HG03378 (cell line): ENCODE results near the gene RAB3GAP2.
A peak's percentile ranks its signal among the peaks of the same experiment; 100 is the strongest.
"Not testable (repeated sequence)": the region's sequence is repeated elsewhere in the genome, so short reads cannot be mapped to it uniquely, and the experiment has no call there.

ENCODE experiments used
- ATAC-seq: cut with Tn5 transposase; IDR thresholded peaks from one replicate; pipeline ENCODE4 v1.9.1; 2021; ENCODE audit warnings: mild to moderate bottlenecking, moderate library complexity; ENCODE audit not compliant: unreplicated experiment

The RAB3GAP2 gene

GRCh38 chr1:220272047-220272840 is at the start of gene RAB3GAP2:
Gene RAB3GAP2 (minus strand): TSS chr1:220272453. CDS start chr1:220272337, 116 bp downstream.
- peak; percentile 93 for ATAC-seq

- ATAC-seq = no peak
These were observed 49.5 kb upstream of the RAB3GAP2 start for GRCh38 chr1:220321758-220322157.

- ATAC-seq = no peak
These were observed 48.5 kb upstream of the RAB3GAP2 start for GRCh38 chr1:220320709-220321108.

- ATAC-seq = no peak
These were observed 46.4 kb upstream of the RAB3GAP2 start for GRCh38 chr1:220318673-220319072.

- no peak for ATAC-seq
These were observed 44.9 kb upstream of the RAB3GAP2 start for GRCh38 chr1:220317161-220317560.

- ATAC-seq = no peak
These were observed 44.1 kb upstream of the RAB3GAP2 start for GRCh38 chr1:220316305-220316704.

GRCh38 chr1:220315070-220315839 is 43.0 kb upstream of the RAB3GAP2 start:
- no peak for ATAC-seq

- no peak for ATAC-seq
These were observed 41.3 kb upstream of the RAB3GAP2 start for GRCh38 chr1:220313576-220313975.

GRCh38 chr1:220310147-220310546 is 37.9 kb upstream of the RAB3GAP2 start:
- ATAC-seq = not testable (repeated sequence)

- ATAC-seq = no peak
These were observed 35.4 kb upstream of the RAB3GAP2 start for GRCh38 chr1:220307607-220308006.

GRCh38 chr1:220306339-220306738 is 34.1 kb upstream of the RAB3GAP2 start:
- ATAC-seq = no peak

GRCh38 chr1:220303871-220304270 is 31.6 kb upstream of the RAB3GAP2 start:
- no peak for ATAC-seq

GRCh38 chr1:220301630-220302029 is 29.4 kb upstream of the RAB3GAP2 start:
- ATAC-seq = no peak

GRCh38 chr1:220300442-220301121 is 28.3 kb upstream of the RAB3GAP2 start:
- no peak for ATAC-seq

- ATAC-seq = no peak
These were observed 27.1 kb upstream of the RAB3GAP2 start for GRCh38 chr1:220299337-220299736.

GRCh38 chr1:220298470-220299205 is 26.4 kb upstream of the RAB3GAP2 start:
- no peak for ATAC-seq

- no peak for ATAC-seq
These were observed 24.7 kb upstream of the RAB3GAP2 start for GRCh38 chr1:220296981-220297380.

GRCh38 chr1:220294846-220295301 is 22.6 kb upstream of the RAB3GAP2 start:
- ATAC-seq = no peak

- no peak for ATAC-seq
These were observed 19.3 kb upstream of the RAB3GAP2 start for GRCh38 chr1:220291580-220291979.

- ATAC-seq = no peak
These were observed 18.0 kb upstream of the RAB3GAP2 start for GRCh38 chr1:220290140-220290761.
